ENCODE results near the gene ABHD10. TPM values are rescaled to one million over a fixed set of nuclear protein-coding genes. Genes with fewer than 3 reads are reported as not detected.

The ABHD10 gene
- total RNA-seq, 1 experiment from 2014 or later, result 45.0 TPM

DNA sequence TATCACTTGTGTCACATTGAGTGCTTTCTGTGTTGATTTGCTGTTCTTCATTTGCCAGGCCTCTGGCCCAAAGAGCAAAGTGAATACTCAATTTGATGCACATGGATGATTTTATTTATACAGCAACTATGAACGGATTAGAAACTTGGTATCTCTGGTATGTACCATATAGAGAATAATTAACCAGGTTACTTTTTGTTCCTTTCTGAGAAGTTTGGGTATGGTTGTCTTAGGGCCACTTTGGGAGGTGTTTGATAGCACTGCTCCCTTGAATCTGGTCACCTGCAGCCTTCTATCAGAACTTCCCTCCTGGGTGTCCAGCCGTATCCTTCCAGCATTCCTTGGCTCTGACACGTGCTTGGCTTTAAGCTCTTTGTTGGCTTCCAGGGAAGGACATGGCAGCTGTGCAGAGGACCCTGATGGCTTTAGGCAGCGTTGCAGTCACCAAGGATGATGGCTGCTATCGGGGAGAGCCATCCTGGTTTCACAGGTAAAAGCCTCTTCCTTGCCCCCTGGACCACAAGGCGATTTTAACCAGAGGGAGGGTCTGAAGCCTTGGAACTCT lies 32.6 kb downstream of the ABHD10 start:
- ATAC-seq, result no peak
- Histone ChIP-seq H2AFZ (ENCODE audit: low read length) (no peak overlapping the region), H3K79me2 (ENCODE audit: low read length) (no peaks in the 10 kb centered on the region), H3K4me3 (ENCODE audit: low read length) (no peak overlapping the region), H3F3A (ENCODE audit: low read length, unreplicated experiment) (no peaks in the 10 kb centered on the region), H3K27me3 (ENCODE audit: low read length) (no peaks in the 10 kb centered on the region), H3K9me2 (replicated peaks; ENCODE audit: low read length) (no peaks in the 10 kb centered on the region), H3K4me1 (ENCODE audit: insufficient read depth, low read length) (peaks cover 11% of the 10 kb centered on the region; the same call in 1 of the 2 replicates), H3K36me3 (ENCODE audit: low read depth, low read length) (no peaks in the 10 kb centered on the region), H3K4me2 (ENCODE audit: low read length) (no peak overlapping the region), H3K27ac (ENCODE audit: low read length) (no peak overlapping the region), H4K20me1 (ENCODE audit: low read length) (no peaks in the 10 kb centered on the region), H3K9me3 (ENCODE audit: low read length) (no peaks in the 10 kb centered on the region), H3K9ac (ENCODE audit: low read length) (no peak overlapping the region)
- no TSS peak for BruUV-seq (replicated peaks)
- ChIA-PET POLR2A (ENCODE audit: unreplicated experiment) (no interaction called here), CTCF (interaction anchor here (0.7 to 3.2 kb wide), 2 partner anchors 33 to 75 kb away, joined by 4 to 28 read pairs; partner anchors contain the start of gene ABHD10)
- DNase-seq, result no peak
- TF ChIP-seq EZH2 (IDR thresholded peaks at IDR 0.05; ENCODE audit: low read length, unreplicated experiment), result no peak
- TF ChIP-seq EZH2phosphoT487 (IDR thresholded peaks at IDR 0.05; ENCODE audit: borderline replicate concordance, low read length), result no peak
- TF ChIP-seq, protein P1, sequence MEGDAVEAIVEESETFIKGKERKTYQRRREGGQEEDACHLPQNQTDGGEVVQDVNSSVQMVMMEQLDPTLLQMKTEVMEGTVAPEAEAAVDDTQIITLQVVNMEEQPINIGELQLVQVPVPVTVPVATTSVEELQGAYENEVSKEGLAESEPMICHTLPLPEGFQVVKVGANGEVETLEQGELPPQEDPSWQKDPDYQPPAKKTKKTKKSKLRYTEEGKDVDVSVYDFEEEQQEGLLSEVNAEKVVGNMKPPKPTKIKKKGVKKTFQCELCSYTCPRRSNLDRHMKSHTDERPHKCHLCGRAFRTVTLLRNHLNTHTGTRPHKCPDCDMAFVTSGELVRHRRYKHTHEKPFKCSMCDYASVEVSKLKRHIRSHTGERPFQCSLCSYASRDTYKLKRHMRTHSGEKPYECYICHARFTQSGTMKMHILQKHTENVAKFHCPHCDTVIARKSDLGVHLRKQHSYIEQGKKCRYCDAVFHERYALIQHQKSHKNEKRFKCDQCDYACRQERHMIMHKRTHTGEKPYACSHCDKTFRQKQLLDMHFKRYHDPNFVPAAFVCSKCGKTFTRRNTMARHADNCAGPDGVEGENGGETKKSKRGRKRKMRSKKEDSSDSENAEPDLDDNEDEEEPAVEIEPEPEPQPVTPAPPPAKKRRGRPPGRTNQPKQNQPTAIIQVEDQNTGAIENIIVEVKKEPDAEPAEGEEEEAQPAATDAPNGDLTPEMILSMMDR (conservative IDR thresholded peaks at IDR 0.05; ENCODE audit: low read depth, low read length), result no peak
- intact Hi-C loops (cut with micrococcal nuclease), result no loop called here

DNA sequence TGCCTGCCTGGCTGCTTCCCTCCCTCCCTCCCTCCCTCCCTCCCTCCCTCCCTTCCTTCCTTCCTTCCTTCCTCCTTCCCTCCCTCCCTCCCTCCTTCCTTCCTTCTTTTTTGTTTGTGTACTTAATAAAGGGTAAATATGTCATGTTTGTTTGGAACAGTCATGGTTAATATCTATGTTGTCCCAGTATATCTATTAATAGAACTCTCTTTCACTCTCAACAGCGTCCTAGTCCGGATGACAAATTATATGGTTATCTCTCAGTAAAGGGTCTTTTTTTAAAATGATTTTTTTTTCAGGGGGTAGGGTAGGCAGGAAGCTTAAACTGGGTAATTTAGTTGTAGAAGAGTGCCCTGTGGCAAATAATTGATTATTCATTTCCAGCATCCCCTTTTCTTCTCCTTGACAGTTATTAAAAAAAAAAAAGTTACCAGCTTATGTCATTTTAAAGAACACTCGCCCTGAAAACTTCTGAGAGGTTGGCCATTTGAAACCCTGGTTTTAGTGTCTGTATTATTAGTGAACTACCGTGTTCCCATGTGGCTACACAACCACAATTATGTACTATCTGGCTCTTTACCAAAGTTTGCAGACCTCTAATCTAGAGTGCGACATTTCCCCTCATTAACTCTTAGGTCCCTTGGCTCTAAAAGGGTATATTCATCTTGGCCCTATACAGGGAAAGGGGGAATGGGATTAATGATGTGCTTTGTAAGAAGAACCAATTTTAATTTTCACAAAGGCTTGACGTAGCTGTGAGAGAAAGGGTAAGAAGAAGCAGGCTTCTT lies 33.6 kb downstream of the ABHD10 start:
- H4K20me1 ChIP-seq (ENCODE audit: low read length), result no peaks in the 10 kb centered on the region
- peak overlapping the region; percentile 80 for H2AFZ ChIP-seq (ENCODE audit: low read length)
- H3K9me2 ChIP-seq (replicated peaks; ENCODE audit: low read length), result no peaks in the 10 kb centered on the region
- ATAC-seq, result no peak
- H3K9ac ChIP-seq (ENCODE audit: low read length), result no peak overlapping the region
- no peaks in the 10 kb centered on the region for H3K79me2 ChIP-seq (ENCODE audit: low read length)
- H3K27me3 ChIP-seq (ENCODE audit: low read length), result no peaks in the 10 kb centered on the region
- H3K4me1 ChIP-seq (ENCODE audit: insufficient read depth, low read length), result peaks cover 11% of the 10 kb centered on the region; the same call in 1 of the 2 replicates
- DNase-seq, result no peak
- TF ChIP-seq EZH2phosphoT487 (IDR thresholded peaks at IDR 0.05; ENCODE audit: borderline replicate concordance, low read length), result no peak
- TF ChIP-seq, protein P1 (conservative IDR thresholded peaks at IDR 0.05; ENCODE audit: low read depth, low read length), result no peak
- no peak for TF ChIP-seq EZH2 (IDR thresholded peaks at IDR 0.05; ENCODE audit: low read length, unreplicated experiment)
- intact Hi-C loops (cut with micrococcal nuclease), result loop anchor here (2.0 kb wide), 2 partner anchors 148 to 296 kb away; no protein-coding TSS in a partner anchor
- no peak overlapping the region for H3K4me3 ChIP-seq (ENCODE audit: low read length)
- H3K9me3 ChIP-seq (ENCODE audit: low read length), result no peaks in the 10 kb centered on the region
- no TSS peak for BruUV-seq (replicated peaks)
- ChIA-PET CTCF (interaction anchor here (0.5 to 3.2 kb wide), 7 partner anchors 13 to 152 kb away, joined by 3 to 46 read pairs (median 14); partner anchors contain the start of genes ABHD10 and TAGLN3), POLR2A (ENCODE audit: unreplicated experiment) (no interaction called here)
- no peak overlapping the region for H3K4me2 ChIP-seq (ENCODE audit: low read length)
- H3F3A ChIP-seq (ENCODE audit: low read length, unreplicated experiment), result no peaks in the 10 kb centered on the region
- no peak overlapping the region for H3K27ac ChIP-seq (ENCODE audit: low read length)
- H3K36me3 ChIP-seq (ENCODE audit: low read depth, low read length), result no peaks in the 10 kb centered on the region

All from PC-3 (cell line).